RWPE2 (cell line): ENCODE measurements around the gene GCAT.

Experiments
- ATAC-seq: fragments of 200-7000 bp; cut with Tn5 transposase; 3 replicates; pipeline ENCODE4 v1.9.1; 2021; ENCODE audit warnings: low read depth
- DNase-seq: peaks from one replicate; pipeline ENCODE4 v3.0.0-alpha.2; 2020; ENCODE audit warnings: low spot score
- H3K27ac ChIP-seq: fragments of 450-650 bp; 2 replicates; pipeline ENCODE4 v1.5.1; 2017; ENCODE audit warnings: mild to moderate bottlenecking; ENCODE audit not compliant: poor library complexity, severe bottlenecking
- H3K27me3 ChIP-seq: fragments of 250-450 bp; sonication (Bioruptor Pico); 2 replicates; pipeline ENCODE4 v1.5.1; 2021; ENCODE audit warnings: mild to moderate bottlenecking, moderate library complexity; ENCODE audit not compliant: insufficient read depth, poor library complexity, severe bottlenecking
- H3K36me3 ChIP-seq: fragments of 250-450 bp; sonication (Bioruptor Pico); 2 replicates; pipeline ENCODE4 v1.5.1; 2020; ENCODE audit warnings: low read depth, mild to moderate bottlenecking, moderate library complexity
- H3K4me1 ChIP-seq: fragments of 250-450 bp; sonication (Bioruptor Pico); 2 replicates; pipeline ENCODE4 v1.5.1; 2021; ENCODE audit warnings: mild to moderate bottlenecking, moderate library complexity; ENCODE audit not compliant: insufficient read depth, poor library complexity, severe bottlenecking
- H3K4me3 ChIP-seq: fragments of 250-450 bp; sonication (Bioruptor Pico); 2 replicates; pipeline ENCODE4 v1.5.1; 2021; ENCODE audit warnings: mild to moderate bottlenecking, moderate library complexity; ENCODE audit not compliant: severe bottlenecking
- H3K9me3 ChIP-seq: fragments of 250-450 bp; sonication (Bioruptor Pico); 2 replicates; pipeline ENCODE4 v1.5.1; 2021; ENCODE audit warnings: mild to moderate bottlenecking, moderate library complexity; ENCODE audit not compliant: severe bottlenecking
- TF ChIP-seq, protein P1 (sequence below): fragments of 450-650 bp; IDR thresholded peaks from one replicate; pipeline ENCODE4 v1.5.1; 2017; ENCODE audit warnings: mild to moderate bottlenecking, moderate library complexity; ENCODE audit not compliant: poor library complexity, severe bottlenecking

Gene GCAT

GRCh38 chr22:37854946-37855345 is 47.2 kb downstream of the GCAT start:
- Histone ChIP-seq H3K27me3 (no peaks in the 10 kb centered on the region), H3K4me3 (no peak overlapping the region), H3K9me3 (no peaks in the 10 kb centered on the region), H3K36me3 (peaks cover 91% of the 10 kb centered on the region), H3K4me1 (no peaks in the 10 kb centered on the region), H3K27ac (no peak overlapping the region)
- DNase-seq (no peak), ATAC-seq (no peak)
- TF ChIP-seq, protein P1, sequence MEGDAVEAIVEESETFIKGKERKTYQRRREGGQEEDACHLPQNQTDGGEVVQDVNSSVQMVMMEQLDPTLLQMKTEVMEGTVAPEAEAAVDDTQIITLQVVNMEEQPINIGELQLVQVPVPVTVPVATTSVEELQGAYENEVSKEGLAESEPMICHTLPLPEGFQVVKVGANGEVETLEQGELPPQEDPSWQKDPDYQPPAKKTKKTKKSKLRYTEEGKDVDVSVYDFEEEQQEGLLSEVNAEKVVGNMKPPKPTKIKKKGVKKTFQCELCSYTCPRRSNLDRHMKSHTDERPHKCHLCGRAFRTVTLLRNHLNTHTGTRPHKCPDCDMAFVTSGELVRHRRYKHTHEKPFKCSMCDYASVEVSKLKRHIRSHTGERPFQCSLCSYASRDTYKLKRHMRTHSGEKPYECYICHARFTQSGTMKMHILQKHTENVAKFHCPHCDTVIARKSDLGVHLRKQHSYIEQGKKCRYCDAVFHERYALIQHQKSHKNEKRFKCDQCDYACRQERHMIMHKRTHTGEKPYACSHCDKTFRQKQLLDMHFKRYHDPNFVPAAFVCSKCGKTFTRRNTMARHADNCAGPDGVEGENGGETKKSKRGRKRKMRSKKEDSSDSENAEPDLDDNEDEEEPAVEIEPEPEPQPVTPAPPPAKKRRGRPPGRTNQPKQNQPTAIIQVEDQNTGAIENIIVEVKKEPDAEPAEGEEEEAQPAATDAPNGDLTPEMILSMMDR, result no peak

GRCh38 chr22:37855462-37855861 is 47.7 kb downstream of the GCAT start:
- TF ChIP-seq, protein P1, result no peak
- no peak for ATAC-seq
- Histone ChIP-seq H3K4me1 (no peaks in the 10 kb centered on the region), H3K9me3 (no peaks in the 10 kb centered on the region), H3K4me3 (no peak overlapping the region), H3K27me3 (no peaks in the 10 kb centered on the region), H3K27ac (no peak overlapping the region), H3K36me3 (peaks cover 91% of the 10 kb centered on the region)
- DNase-seq, result no peak

- peaks cover 89% of the 10 kb centered on the region for H3K36me3 ChIP-seq
- no peaks in the 10 kb centered on the region for H3K9me3 ChIP-seq
- ATAC-seq, result no peak
Measured at GRCh38 chr22:37860796-37861421, 53.2 kb downstream of the GCAT start.

DNA sequence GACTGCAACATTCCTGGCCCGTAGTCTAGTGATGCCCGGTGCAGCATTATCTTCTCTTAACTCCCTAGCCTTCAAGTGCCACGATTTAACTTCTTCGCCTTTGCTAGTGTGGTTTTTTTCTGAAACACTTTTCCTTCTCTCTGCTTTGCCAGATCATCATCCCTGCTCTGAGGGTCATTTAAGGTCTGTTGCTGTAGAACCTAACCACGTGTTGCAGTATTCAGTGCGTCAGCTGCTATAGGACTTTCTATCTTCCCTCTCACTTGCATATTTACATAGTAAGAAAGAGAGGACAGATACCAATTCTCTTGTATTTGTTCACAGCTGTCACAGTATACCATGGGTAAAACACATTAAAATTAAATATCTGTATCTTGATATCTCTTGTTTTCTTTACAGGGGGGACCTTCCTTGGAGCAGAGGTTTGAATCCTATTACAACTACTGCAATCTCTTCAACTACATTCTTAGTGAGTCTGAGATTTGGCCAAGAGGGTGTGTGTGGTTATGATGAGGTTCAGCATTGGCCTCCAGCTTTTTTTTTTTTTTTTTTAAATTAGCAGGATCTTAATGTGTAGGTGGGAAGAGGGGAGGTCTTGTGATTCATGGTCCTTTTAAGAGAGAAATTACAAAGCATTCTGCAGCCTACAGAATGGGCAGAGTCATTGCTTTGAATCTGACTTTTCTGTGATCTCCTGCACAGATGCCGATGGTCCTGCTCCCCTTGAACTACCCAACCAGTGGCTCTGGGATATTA is 55.0 kb downstream of the GCAT start:
- H3K27me3 ChIP-seq, result no peaks in the 10 kb centered on the region
- no peak overlapping the region for H3K27ac ChIP-seq
- no peak for DNase-seq
- H3K36me3 ChIP-seq, result peaks cover 93% of the 10 kb centered on the region
- H3K4me1 ChIP-seq, result no peaks in the 10 kb centered on the region
- TF ChIP-seq, protein P1, result no peak
- no peak overlapping the region for H3K4me3 ChIP-seq
- no peaks in the 10 kb centered on the region for H3K9me3 ChIP-seq
- no peak for ATAC-seq

More at GRCh38 chr22:37860796-37861421, 53.2 kb downstream of the GCAT start:
- no peak overlapping the region for H3K27ac ChIP-seq
- TF ChIP-seq, protein P1, result no peak
- H3K4me1 ChIP-seq, result no peaks in the 10 kb centered on the region
- no peak for DNase-seq
- H3K27me3 ChIP-seq, result no peaks in the 10 kb centered on the region
- H3K4me3 ChIP-seq, result no peak overlapping the region

DNA sequence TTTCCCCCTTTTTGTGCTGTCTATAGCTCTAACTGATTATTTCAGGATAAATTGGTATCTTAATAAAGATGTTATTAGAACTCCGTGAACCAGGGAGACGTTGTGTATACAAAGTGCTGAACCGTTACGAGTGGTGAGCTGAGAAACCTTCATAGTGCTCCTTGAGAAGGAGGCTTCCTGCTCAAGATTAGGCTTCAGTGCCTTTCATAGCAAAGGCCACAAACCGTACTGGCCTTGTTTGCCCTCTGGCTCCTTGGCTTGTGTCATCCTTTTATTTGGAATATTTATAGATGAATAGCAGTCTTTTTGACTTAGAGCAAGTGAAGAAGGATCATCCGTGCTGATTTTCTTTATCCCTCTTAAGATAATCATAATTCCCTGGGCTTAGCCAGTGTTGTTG is 57.8 kb downstream of the GCAT start:
- H3K9me3 ChIP-seq, result no peaks in the 10 kb centered on the region
- TF ChIP-seq, protein P1, result no peak
- no peak for DNase-seq
- H3K27ac ChIP-seq, result no peak overlapping the region
- no peak for ATAC-seq
- H3K4me1 ChIP-seq, result no peaks in the 10 kb centered on the region
- H3K4me3 ChIP-seq, result no peak overlapping the region
- no peaks in the 10 kb centered on the region for H3K27me3 ChIP-seq
- peaks cover 91% of the 10 kb centered on the region for H3K36me3 ChIP-seq
